ENCODE measurements around the gene ARID1A.
A peak's percentile ranks its signal among the peaks of the same experiment; 100 is the strongest.

- no peak for TF ChIP-seq ZBTB7A (IDR thresholded peaks at IDR 0.05; ENCODE audit: low read depth)
- TF ChIP-seq EP300 (IDR thresholded peaks at IDR 0.05; ENCODE audit: borderline replicate concordance) = peak; percentile 29; the same call in 1 of the 2 replicates
- no peak for TF ChIP-seq TAF1 (IDR thresholded peaks at IDR 0.05; ENCODE audit: low read depth)
- TF ChIP-seq REST (IDR thresholded peaks at IDR 0.05; ENCODE audit: low read depth) = no peak
- TF ChIP-seq CEBPB (IDR thresholded peaks at IDR 0.05) = no peak
- TF ChIP-seq FOXM1 (IDR thresholded peaks at IDR 0.05; ENCODE audit: borderline replicate concordance, low read depth) = no peak
- TF ChIP-seq RAD21 (IDR thresholded peaks at IDR 0.05; ENCODE audit: low read depth) = peak; percentile 25; the same call in 1 of the 2 replicates
- TF ChIP-seq MAX (IDR thresholded peaks at IDR 0.05) = peak; percentile 99
- TF ChIP-seq TEAD4 (IDR thresholded peaks at IDR 0.05) = peak; percentile 79
- TF ChIP-seq USF1 (IDR thresholded peaks at IDR 0.05) = peak; percentile 89
- TF ChIP-seq NFIC (IDR thresholded peaks at IDR 0.05) = peak; percentile 85
- no peak; the same call in 1 of the 2 replicates for TF ChIP-seq TCF12 (IDR thresholded peaks at IDR 0.05; ENCODE audit: low read depth)
- TF ChIP-seq CREB1 (IDR thresholded peaks at IDR 0.05; ENCODE audit: low read depth) = peak; percentile 76
Measured at GRCh38 chr1:26723013-26723991, 27.5 kb downstream of the ARID1A start.

All from Ishikawa (cell line).